Measurements from ENCODE around the gene AGER. TPM values are rescaled to one million over a fixed set of nuclear protein-coding genes. Genes with fewer than 3 reads are reported as not detected.
A peak's percentile ranks its signal among the peaks of the same experiment; 100 is the strongest.

The AGER gene
- total and polyA plus RNA-seq, 2 donors (not counting 3 experiments of a cell fraction or from before 2014, with no cell fraction given): 5.1 to 18.5 TPM

GRCh38 chr6:32198345-32198696, 14.3 kb upstream of the AGER start:
- TF ChIP-seq EZH2 (IDR thresholded peaks at IDR 0.05; ENCODE audit: borderline replicate concordance, low read depth, low read length, severe bottlenecking) (no peak), POLR2A (IDR thresholded peaks at IDR 0.05; ENCODE audit: low read depth, low read length) (no peak), JUN (IDR thresholded peaks at IDR 0.05; ENCODE audit: borderline replicate concordance, insufficient read depth, insufficient read length, low read depth) (no peak), MAX (IDR thresholded peaks at IDR 0.05; ENCODE audit: insufficient read depth, insufficient read length) (no peak)
- ChIA-PET POLR2A (no interaction called here), CTCF (interaction anchor here (1.0 kb wide), 1 partner anchor 640 kb away, joined by 3 read pairs; the partner anchor contains the start of gene TAP2)
- no peak for FAIRE-seq
- H3K36me3 ChIP-seq (ENCODE audit: control insufficient read depth in 2 of 2, extremely low read depth in 1 of 2, insufficient read depth in 2 of 2, low read length in 2 of 2): peaks cover 2 to 5% of the 10 kb centered on the region in 2 experiments
- H3K9me1 ChIP-seq (replicated peaks; ENCODE audit: control insufficient read depth, extremely low read depth, insufficient read depth, low read length): no peaks in the 10 kb centered on the region
- DNase-seq (ENCODE audit: low read depth, low spot score): no peak
- H3K27ac ChIP-seq (ENCODE audit: insufficient read depth, low read depth, low read length): peak overlapping the region; percentile 13
- H3K4me2 ChIP-seq (ENCODE audit: insufficient read depth, low read length): no peak overlapping the region
- H3K9ac ChIP-seq (replicated peaks; ENCODE audit: extremely low read depth, insufficient read depth, low read length): no peak overlapping the region
- intact Hi-C loops (cut with micrococcal nuclease): loop anchor here (10.0 kb wide), 2 partner anchors 154 to 534 kb away; partner anchors contain the start of genes C6orf47, CSNK2B, GPANK1 and LY6G5B
- H3K9me3 ChIP-seq (replicated peaks; ENCODE audit: control insufficient read depth, insufficient read depth, low read length): no peaks in the 10 kb centered on the region
- H2AFZ ChIP-seq (ENCODE audit: low read depth, low read length): no peak overlapping the region
- H3K4me1 ChIP-seq (ENCODE audit: control insufficient read depth, extremely low read depth, insufficient read depth, low read length): peaks cover 19% of the 10 kb centered on the region
- no peaks in the 10 kb centered on the region for H3K79me2 ChIP-seq (ENCODE audit: control insufficient read depth, insufficient read depth, low read length)
- H4K20me1 ChIP-seq (replicated peaks; ENCODE audit: control insufficient read depth, extremely low read depth, insufficient read depth, low read length): no peaks in the 10 kb centered on the region
- no peaks in the 10 kb centered on the region for H3K27me3 ChIP-seq (ENCODE audit: control insufficient read depth in 2 of 2, insufficient read depth in 2 of 2, low read length in 2 of 2)
- dilution Hi-C loops (cut with MboI; ENCODE audit: extremely low pct_ligation_motif_present, low sequenced_read_pairs): no loop called here
- H3K4me3 ChIP-seq (replicated peaks in 1 of 3; ENCODE audit: insufficient read depth in 1 of 3, low read depth in 1 of 3, low read length in 3 of 3): no peak overlapping the region
- BruUV-seq (replicated peaks): no TSS peak

GRCh38 chr6:32196682-32197616, 12.9 kb upstream of the AGER start:
- TF ChIP-seq POLR2AphosphoS5 (IDR thresholded peaks at IDR 0.05; ENCODE audit: insufficient read depth, low read depth, low read length) (peak; percentile 48), GATA2 (IDR thresholded peaks at IDR 0.05; ENCODE audit: insufficient read depth, insufficient read length, low read depth, low read length) (no peak), MAX (IDR thresholded peaks at IDR 0.05; ENCODE audit: insufficient read depth, insufficient read length) (no peak)
- Histone ChIP-seq H4K20me1 (replicated peaks; ENCODE audit: control insufficient read depth, extremely low read depth, insufficient read depth, low read length) (no peaks in the 10 kb centered on the region), H3K79me2 (ENCODE audit: control insufficient read depth, insufficient read depth, low read length) (peaks cover 3% of the 10 kb centered on the region), H3K4me1 (ENCODE audit: control insufficient read depth, extremely low read depth, insufficient read depth, low read length) (peaks cover 29% of the 10 kb centered on the region), H3K36me3 (ENCODE audit: control insufficient read depth in 2 of 2, extremely low read depth in 1 of 2, insufficient read depth in 2 of 2, low read length in 2 of 2) (peaks cover 2 to 5% of the 10 kb centered on the region in 2 experiments), H3K9me1 (replicated peaks; ENCODE audit: control insufficient read depth, extremely low read depth, insufficient read depth, low read length) (no peaks in the 10 kb centered on the region), H3K27me3 (ENCODE audit: control insufficient read depth in 2 of 2, insufficient read depth in 2 of 2, low read length in 2 of 2) (no peaks in the 10 kb centered on the region), H2AFZ (ENCODE audit: low read depth, low read length) (no peak overlapping the region), H3K9ac (replicated peaks; ENCODE audit: extremely low read depth, insufficient read depth, low read length) (peak overlapping the region; percentile 99), H3K4me3 (replicated peaks in 1 of 3; ENCODE audit: insufficient read depth in 1 of 3, low read depth in 1 of 3, low read length in 3 of 3) (peak overlapping the region in 2 of 3 experiments; percentile 6 to 48), H3K27ac (ENCODE audit: insufficient read depth, low read depth, low read length) (peak overlapping the region; percentile 99), H3K4me2 (ENCODE audit: insufficient read depth, low read length) (peak overlapping the region; percentile 13), H3K9me3 (replicated peaks; ENCODE audit: control insufficient read depth, insufficient read depth, low read length) (no peaks in the 10 kb centered on the region)
- dilution Hi-C loops (cut with MboI; ENCODE audit: extremely low pct_ligation_motif_present, low sequenced_read_pairs): no loop called here
- no peak for FAIRE-seq
- CTCF ChIA-PET: interaction anchor here (0.9 to 1.6 kb wide), 5 partner anchors 45 to 641 kb away, joined by 3 to 7 read pairs (median 3); partner anchors contain the start of genes PRRT1 and TAP2
- peak; percentile 53 for DNase-seq (ENCODE audit: low read depth, low spot score)
- intact Hi-C loops (cut with micrococcal nuclease): loop anchor here (1.0 to 10.0 kb wide), 5 partner anchors 48 to 532 kb away; partner anchors contain the start of genes C6orf47, CSNK2B, GPANK1 and LY6G5B
- BruUV-seq (replicated peaks): no TSS peak
- POLR2A ChIA-PET: interaction anchor here (0.6 to 1.6 kb wide), 3 partner anchors 18 to 48 kb away, joined by 3 to 4 read pairs (median 4); no protein-coding TSS in a partner anchor

Measured in endothelial cell of umbilical vein (primary cell).